Fibroblast of lung (primary cell): ENCODE data around the gene COL11A2.

ENCODE experiments used
- EZH2 ChIP-seq: IDR thresholded peaks from 2 replicates; pipeline ENCODE4 v1.5.1; 2012; ENCODE audit warnings: low read length, control low read depth, mild to moderate bottlenecking; ENCODE audit errors: missing control alignments
- TF ChIP-seq, protein P1 (sequence below), 2 donors: IDR thresholded peaks in 1 of 2; conservative IDR thresholded peaks in 1 of 2; 1 replicate in 1 of 2; 2 replicates in 1 of 2; pipeline ENCODE4 v1.5.1; 2011 to 2012; ENCODE audit warnings: low read length in 2 of 2, control low read depth in 1 of 2, inconsistent platforms in 1 of 2, low read depth in 1 of 2, mild to moderate bottlenecking in 1 of 2

DNA sequence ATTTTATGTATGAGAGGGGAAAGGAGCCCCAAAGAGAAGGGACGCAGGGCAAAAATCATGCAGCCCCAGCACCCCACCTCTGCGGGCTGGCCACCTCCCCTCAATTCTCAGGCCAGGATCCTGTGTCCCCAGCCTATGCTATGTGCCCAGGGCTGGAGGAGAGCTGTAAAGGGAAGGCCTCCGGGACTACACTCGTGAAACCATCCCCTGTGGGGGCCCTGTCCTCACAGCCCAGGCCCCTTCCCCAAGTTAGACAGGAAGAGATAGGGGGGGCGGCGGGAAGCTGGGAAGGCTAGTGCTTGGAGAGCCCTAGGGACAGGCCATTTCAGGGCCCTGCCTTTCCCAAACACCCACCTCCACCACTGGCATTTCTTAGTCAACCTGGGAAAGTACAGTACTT lies 1.4 kb upstream of the COL11A2 start:
- TF ChIP-seq, protein P1, sequence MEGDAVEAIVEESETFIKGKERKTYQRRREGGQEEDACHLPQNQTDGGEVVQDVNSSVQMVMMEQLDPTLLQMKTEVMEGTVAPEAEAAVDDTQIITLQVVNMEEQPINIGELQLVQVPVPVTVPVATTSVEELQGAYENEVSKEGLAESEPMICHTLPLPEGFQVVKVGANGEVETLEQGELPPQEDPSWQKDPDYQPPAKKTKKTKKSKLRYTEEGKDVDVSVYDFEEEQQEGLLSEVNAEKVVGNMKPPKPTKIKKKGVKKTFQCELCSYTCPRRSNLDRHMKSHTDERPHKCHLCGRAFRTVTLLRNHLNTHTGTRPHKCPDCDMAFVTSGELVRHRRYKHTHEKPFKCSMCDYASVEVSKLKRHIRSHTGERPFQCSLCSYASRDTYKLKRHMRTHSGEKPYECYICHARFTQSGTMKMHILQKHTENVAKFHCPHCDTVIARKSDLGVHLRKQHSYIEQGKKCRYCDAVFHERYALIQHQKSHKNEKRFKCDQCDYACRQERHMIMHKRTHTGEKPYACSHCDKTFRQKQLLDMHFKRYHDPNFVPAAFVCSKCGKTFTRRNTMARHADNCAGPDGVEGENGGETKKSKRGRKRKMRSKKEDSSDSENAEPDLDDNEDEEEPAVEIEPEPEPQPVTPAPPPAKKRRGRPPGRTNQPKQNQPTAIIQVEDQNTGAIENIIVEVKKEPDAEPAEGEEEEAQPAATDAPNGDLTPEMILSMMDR (conservative IDR thresholded peaks at IDR 0.05 in 1 of 2, IDR thresholded peaks at IDR 0.05 in 1 of 2; ENCODE audit: low read depth in 1 of 2, low read length in 2 of 2): no peak
- TF ChIP-seq EZH2: no peak
